HG03066 (cell line): Measurements from ENCODE around the gene PDGFRB.

ENCODE experiments used
- ATAC-seq: cut with Tn5 transposase; IDR thresholded peaks from one replicate; pipeline ENCODE4 v1.9.1; 2021; ENCODE audit warnings: low read depth; ENCODE audit not compliant: unreplicated experiment

Gene PDGFRB

GRCh38 chr5:150182774-150183173, 27.1 kb upstream of the PDGFRB start:
- ATAC-seq = no peak

GRCh38 chr5:150181766-150182545, 26.3 kb upstream of the PDGFRB start:
- no peak for ATAC-seq

DNA sequence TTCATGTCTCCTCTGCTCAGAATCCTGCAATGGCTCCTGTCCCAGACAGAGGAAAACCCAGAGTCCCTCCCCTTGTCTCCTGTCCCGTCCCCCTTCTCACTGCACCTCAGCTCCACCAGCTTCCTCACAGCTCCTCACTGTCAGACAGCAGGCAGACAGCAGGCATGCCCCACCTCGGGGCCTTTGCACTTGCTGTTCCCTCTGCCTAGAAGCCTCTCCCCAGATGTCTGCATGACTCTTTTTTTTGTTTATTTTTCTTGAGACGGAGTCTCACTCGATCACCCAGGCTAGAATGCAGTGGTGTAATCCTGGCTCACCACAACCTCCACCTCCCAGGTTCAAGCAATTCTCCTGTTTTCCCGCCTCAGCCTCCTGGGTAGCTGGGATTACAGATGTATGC, 25.4 kb upstream of the PDGFRB start:
- no peak for ATAC-seq

DNA sequence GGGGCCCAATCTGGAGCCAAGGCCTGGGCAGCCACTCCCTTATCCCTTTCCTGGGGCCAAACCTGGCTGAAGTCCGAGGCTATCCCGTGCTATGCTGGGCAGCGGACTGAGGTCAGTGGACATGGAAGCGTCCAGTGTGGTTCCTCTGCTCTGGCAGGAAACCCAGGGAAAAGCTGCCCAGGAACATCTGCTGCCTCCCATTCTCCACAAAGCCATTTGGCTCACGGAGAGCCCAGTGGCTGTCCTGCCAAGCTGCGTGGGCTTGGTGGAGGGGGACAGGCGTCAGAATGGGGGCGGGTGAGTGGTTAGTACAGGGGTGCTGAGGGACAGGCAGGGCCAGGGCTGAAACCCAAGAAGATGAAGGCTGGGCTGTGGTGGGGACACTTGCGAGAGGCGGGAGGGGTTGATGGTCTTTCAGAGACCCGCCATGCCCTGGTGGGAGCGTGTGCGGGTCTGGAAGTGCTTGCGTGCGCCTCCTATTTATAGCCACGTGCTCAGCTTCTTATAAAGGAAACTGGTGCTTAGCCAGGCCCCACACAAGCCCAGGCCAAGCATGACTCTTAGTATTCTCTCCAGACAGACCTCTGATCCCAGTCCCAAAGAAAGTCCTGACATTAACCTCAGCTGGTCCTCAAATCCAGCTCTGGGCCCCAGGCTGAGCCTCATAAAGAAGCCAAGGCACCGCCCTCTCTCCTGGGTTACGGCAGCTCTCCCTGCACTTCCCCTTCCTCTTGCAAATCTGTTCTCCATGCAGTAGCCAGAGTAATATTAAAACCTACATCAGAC, 24.8 kb upstream of the PDGFRB start:
- ATAC-seq = no peak

GRCh38 chr5:150179019-150179620, 23.5 kb upstream of the PDGFRB start:
- no peak for ATAC-seq

DNA sequence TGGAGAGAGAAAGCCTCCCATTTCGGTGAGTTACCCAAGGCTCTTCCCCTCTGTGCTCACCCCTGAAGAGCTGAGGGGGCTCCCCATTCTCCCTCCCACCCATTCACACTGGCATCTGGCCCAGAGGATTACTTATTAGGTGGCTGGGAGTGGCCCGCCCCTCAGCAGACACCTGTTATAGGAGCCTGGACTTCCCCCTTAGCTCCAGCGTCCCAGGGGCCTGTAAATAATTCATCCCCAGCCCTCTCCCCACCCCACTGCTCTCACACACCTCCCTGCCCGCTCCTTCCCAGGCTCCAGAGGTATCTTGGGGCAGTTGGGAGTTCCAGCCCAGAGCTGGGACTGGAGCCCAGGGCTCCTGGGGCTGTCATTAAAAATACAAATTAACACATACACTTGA, 22.6 kb upstream of the PDGFRB start:
- ATAC-seq = no peak

DNA sequence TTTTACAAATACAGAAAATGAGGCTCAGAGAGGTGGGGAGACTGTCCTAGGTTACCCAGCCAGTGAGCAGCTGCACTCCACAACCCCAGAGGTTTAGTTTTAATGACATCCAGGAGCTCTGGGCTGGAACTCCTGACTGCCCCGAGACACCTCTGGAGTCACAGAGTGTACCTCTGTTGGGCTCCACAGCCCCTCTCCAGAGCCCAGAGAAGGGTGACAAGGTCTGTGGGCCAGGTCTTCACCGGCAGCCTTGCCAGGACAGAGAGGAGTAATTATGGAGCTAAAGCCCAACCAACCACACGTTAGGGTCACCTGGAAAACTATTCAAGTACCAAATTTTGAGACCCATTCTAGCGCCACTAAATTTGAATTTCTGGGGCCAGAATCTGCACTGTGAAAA, 22.1 kb upstream of the PDGFRB start:
- no peak for ATAC-seq

GRCh38 chr5:150176745-150177477, 21.3 kb upstream of the PDGFRB start:
- no peak for ATAC-seq

- no peak for ATAC-seq
These were observed 19.9 kb upstream of the PDGFRB start for GRCh38 chr5:150175536-150175935.

- no peak for ATAC-seq
These were observed 19.4 kb upstream of the PDGFRB start for GRCh38 chr5:150175076-150175475.

GRCh38 chr5:150174285-150174684, 18.6 kb upstream of the PDGFRB start:
- ATAC-seq = no peak

GRCh38 chr5:150173161-150173560, 17.5 kb upstream of the PDGFRB start:
- ATAC-seq = no peak

DNA sequence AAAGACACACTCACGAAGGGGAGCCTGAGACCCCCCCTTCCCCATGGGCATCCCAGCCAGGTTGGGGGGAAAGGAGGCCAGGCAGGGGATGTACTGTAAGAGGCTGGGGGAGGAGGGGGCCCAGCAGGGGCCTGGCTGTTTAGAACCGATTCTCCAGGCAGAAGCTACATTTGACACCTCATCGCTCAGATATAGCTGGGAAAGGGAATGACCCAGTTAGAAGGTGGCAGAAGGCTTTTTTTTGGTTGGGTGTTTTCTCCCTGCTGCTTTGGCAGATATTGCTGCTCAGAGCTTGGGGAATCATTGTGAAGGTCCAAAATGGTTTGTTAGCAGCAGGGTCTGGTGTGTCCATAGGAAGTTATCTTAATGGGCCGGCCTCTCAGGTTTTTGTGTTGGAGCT, 16.9 kb upstream of the PDGFRB start:
- ATAC-seq = no peak

DNA sequence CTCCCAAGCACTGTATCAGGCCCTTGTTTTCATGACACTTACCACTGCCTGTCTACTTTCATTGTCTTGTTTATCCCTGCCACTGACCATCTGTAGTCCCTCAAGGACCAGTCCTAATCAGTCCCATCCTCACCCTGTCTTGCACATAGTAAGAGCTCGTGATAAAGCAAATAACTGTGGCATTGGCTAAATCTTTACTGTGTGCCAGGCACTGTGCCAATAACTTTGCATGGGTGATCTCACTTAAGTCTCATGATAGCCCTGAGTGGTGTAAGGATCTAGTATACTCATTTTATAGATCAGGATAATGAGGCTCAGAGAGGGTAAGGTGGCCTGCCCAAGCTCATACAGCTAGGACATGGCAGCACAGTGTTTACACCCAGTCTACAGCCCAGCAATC, 16.5 kb upstream of the PDGFRB start:
- ATAC-seq = no peak

DNA sequence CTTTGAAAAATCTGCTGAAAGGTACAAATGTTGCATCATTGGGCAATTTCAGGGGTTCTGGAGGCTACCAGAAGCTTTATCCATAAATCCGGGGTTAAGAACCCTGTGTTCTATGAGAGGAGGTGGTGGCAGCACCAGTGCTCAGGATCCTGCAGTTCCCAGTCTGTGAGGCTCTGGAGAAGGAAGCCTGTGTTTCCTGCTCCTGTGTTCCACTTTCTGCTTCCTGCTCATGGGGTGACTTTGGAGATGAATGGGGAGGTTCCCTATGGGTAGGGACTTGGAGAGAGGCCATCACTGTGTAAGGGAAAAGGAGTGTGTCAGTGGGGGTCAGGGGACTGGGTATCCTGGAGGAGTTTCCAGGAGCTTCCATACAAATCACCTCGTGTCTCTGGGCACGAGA, 13.2 kb upstream of the PDGFRB start:
- ATAC-seq = no peak

- no peak for ATAC-seq
These were observed 12.3 kb upstream of the PDGFRB start for GRCh38 chr5:150167908-150168307.

DNA sequence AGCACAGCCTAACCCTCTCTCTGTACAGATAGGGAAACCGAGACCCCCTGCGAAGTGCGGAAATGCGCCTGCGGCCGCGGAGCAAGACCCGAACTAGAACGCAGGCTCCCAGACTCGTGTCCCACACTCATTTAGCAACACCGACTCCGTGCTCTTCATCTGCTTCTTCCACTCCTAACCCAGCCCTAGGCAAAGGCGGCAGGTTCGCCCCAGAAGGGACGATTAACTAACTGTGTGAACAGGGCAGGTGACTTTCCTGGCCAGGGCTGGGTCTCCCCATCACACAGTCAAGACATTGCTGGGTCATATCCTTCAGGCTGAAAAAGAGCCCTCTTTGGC, 11.8 kb upstream of the PDGFRB start:
- no peak for ATAC-seq

- no peak for ATAC-seq
These were observed 11.2 kb upstream of the PDGFRB start, which contains the start of gene CDX1 for GRCh38 chr5:150166650-150167511. TSS of gene CDX1 (plus strand) at chr5:150166778. CDS start at chr5:150166877, 99 bp downstream.

GRCh38 chr5:150166037-150166649, 10.5 kb upstream of the PDGFRB start:
- no peak for ATAC-seq
